H1 (cell line): ENCODE results near the gene RBM27. TPM values are rescaled to one million over a fixed set of nuclear protein-coding genes. Genes with fewer than 3 reads are reported as not detected.

Experiments
- ASH2L ChIP-seq: fragments of 200-600, 300-600 bp; sonication (generic); IDR thresholded peaks from one replicate; pipeline ENCODE4 v1.7.1; 2017; ENCODE audit warnings: low read length
- BRCA1 ChIP-seq: IDR thresholded peaks from 2 replicates; pipeline ENCODE4 v1.6.1; 2012; ENCODE audit warnings: low read depth, low read length, improper control_type of control experiment
- CHD1 ChIP-seq: IDR thresholded peaks from 2 replicates; pipeline ENCODE4 v1.6.1; 2012; ENCODE audit warnings: low read depth, low read length, improper control_type of control experiment
- CTBP2 ChIP-seq: IDR thresholded peaks from 2 replicates; pipeline ENCODE4 v1.7.0; 2011; ENCODE audit warnings: borderline replicate concordance, mild to moderate bottlenecking, moderate library complexity, mixed read lengths, low read length; ENCODE audit not compliant: insufficient read depth, insufficient read length
- PHF8 ChIP-seq: fragments of 200-600 bp; sonication (generic); conservative IDR thresholded peaks from 2 replicates; pipeline ENCODE4 v1.7.1; 2012; ENCODE audit warnings: low read depth, mild to moderate bottlenecking, inconsistent platforms, low read length, moderate library complexity
- TBP ChIP-seq: IDR thresholded peaks from 2 replicates; pipeline ENCODE4 v1.6.1; 2011; ENCODE audit warnings: low read depth, low read length, improper control_type of control experiment
- polyA plus RNA-seq, 7 experiments: library from polyadenylated mRNA; depleted of rRNA in 3 of 7; stranded (reverse) in 5 of 7; unstranded in 2 of 7; fragments of >200 nt in 5 of 7; fragments of 200-250 nt in 2 of 7; gene quantifications; 1 replicate in 5 of 7; 2 replicates in 1 of 7; 4 replicates in 1 of 7; pipeline versions ENCODE4 v1.2.1 to v1.2.3, GENCODE V29; 2011 to 2013; ENCODE audit warnings: missing spikeins in 2 of 7, mixed read lengths in 2 of 7
- total RNA-seq: library from RNA; stranded (reverse); fragmentation: NEBNext Ultra II Directional; extraction: Animal tissue kit (Norgen Biotek cat#: 25700); gene quantifications from 2 replicates; pipeline ENCODE4 v1.2.1, GENCODE V29; 2021
- TF ChIP-seq, protein P1 (sequence below): fragments of 300-600 bp; sonication (generic); IDR thresholded peaks from 2 replicates; pipeline ENCODE4 v1.7.1; 2012; ENCODE audit warnings: low read length, moderate library complexity, mild to moderate bottlenecking, inconsistent platforms; ENCODE audit not compliant: insufficient replicate concordance

Gene RBM27
- total and polyA plus RNA-seq, 2 of the 8 experiments (the other 6 are each of a cell fraction or from before 2014, with no cell fraction given) = 13.1 to 42.9 TPM

DNA sequence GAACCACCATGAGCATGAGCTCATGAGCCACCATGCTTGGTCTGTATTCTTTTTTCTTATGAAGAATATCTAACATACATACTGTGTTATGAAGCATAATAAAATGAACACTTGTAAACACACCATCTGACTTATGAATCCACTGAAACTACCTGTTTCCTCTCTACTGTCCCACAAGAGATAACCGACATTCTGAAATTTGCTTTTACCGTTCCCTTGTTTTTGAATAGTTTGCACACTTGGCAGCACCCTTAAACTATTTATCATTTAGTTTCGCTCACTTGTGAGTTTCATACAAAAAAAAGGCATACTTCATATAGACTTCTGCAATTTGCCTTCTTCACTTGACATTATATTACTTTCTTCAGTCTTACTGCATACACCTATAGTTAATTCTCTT lies 29.8 kb upstream of the RBM27 start (continued):
- TF ChIP-seq, protein P1, sequence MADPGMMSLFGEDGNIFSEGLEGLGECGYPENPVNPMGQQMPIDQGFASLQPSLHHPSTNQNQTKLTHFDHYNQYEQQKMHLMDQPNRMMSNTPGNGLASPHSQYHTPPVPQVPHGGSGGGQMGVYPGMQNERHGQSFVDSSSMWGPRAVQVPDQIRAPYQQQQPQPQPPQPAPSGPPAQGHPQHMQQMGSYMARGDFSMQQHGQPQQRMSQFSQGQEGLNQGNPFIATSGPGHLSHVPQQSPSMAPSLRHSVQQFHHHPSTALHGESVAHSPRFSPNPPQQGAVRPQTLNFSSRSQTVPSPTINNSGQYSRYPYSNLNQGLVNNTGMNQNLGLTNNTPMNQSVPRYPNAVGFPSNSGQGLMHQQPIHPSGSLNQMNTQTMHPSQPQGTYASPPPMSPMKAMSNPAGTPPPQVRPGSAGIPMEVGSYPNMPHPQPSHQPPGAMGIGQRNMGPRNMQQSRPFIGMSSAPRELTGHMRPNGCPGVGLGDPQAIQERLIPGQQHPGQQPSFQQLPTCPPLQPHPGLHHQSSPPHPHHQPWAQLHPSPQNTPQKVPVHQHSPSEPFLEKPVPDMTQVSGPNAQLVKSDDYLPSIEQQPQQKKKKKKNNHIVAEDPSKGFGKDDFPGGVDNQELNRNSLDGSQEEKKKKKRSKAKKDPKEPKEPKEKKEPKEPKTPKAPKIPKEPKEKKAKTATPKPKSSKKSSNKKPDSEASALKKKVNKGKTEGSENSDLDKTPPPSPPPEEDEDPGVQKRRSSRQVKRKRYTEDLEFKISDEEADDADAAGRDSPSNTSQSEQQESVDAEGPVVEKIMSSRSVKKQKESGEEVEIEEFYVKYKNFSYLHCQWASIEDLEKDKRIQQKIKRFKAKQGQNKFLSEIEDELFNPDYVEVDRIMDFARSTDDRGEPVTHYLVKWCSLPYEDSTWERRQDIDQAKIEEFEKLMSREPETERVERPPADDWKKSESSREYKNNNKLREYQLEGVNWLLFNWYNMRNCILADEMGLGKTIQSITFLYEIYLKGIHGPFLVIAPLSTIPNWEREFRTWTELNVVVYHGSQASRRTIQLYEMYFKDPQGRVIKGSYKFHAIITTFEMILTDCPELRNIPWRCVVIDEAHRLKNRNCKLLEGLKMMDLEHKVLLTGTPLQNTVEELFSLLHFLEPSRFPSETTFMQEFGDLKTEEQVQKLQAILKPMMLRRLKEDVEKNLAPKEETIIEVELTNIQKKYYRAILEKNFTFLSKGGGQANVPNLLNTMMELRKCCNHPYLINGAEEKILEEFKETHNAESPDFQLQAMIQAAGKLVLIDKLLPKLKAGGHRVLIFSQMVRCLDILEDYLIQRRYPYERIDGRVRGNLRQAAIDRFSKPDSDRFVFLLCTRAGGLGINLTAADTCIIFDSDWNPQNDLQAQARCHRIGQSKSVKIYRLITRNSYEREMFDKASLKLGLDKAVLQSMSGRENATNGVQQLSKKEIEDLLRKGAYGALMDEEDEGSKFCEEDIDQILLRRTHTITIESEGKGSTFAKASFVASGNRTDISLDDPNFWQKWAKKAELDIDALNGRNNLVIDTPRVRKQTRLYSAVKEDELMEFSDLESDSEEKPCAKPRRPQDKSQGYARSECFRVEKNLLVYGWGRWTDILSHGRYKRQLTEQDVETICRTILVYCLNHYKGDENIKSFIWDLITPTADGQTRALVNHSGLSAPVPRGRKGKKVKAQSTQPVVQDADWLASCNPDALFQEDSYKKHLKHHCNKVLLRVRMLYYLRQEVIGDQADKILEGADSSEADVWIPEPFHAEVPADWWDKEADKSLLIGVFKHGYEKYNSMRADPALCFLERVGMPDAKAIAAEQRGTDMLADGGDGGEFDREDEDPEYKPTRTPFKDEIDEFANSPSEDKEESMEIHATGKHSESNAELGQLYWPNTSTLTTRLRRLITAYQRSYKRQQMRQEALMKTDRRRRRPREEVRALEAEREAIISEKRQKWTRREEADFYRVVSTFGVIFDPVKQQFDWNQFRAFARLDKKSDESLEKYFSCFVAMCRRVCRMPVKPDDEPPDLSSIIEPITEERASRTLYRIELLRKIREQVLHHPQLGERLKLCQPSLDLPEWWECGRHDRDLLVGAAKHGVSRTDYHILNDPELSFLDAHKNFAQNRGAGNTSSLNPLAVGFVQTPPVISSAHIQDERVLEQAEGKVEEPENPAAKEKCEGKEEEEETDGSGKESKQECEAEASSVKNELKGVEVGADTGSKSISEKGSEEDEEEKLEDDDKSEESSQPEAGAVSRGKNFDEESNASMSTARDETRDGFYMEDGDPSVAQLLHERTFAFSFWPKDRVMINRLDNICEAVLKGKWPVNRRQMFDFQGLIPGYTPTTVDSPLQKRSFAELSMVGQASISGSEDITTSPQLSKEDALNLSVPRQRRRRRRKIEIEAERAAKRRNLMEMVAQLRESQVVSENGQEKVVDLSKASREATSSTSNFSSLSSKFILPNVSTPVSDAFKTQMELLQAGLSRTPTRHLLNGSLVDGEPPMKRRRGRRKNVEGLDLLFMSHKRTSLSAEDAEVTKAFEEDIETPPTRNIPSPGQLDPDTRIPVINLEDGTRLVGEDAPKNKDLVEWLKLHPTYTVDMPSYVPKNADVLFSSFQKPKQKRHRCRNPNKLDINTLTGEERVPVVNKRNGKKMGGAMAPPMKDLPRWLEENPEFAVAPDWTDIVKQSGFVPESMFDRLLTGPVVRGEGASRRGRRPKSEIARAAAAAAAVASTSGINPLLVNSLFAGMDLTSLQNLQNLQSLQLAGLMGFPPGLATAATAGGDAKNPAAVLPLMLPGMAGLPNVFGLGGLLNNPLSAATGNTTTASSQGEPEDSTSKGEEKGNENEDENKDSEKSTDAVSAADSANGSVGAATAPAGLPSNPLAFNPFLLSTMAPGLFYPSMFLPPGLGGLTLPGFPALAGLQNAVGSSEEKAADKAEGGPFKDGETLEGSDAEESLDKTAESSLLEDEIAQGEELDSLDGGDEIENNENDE = no peak
- TF ChIP-seq TBP (no peak), CHD1 (no peak), BRCA1 (no peak), PHF8 (no peak), ASH2L (no peak), CTBP2 (no peak)
